Anterior cingulate cortex (tissue), 58 donors: ENCODE measurements around the gene WIPF2.
"Not testable (repeated sequence)": the region's sequence is repeated elsewhere in the genome, so short reads cannot be mapped to it uniquely, and the experiment has no call there.

ENCODE experiments used
- DNase-seq, 58 donors: peaks; one replicate each; lab custom pipeline; 2025; lab: John Stamatoyannopoulos, UW

Gene WIPF2

GRCh38 chr17:40191237-40192208 is 27.6 kb upstream of the WIPF2 start:
- peak in 51 of 58 donors; percentile 16 to 74 (median 50) for DNase-seq

GRCh38 chr17:40192961-40193360 is 26.1 kb upstream of the WIPF2 start:
- no peak for DNase-seq

GRCh38 chr17:40194821-40195220 is 24.3 kb upstream of the WIPF2 start:
- peak in 3 of 58 donors; percentile 16 to 23 (median 21) for DNase-seq

- DNase-seq, result no peak
Measured at GRCh38 chr17:40197550-40197949, 21.6 kb upstream of the WIPF2 start.

- not testable (repeated sequence) for DNase-seq
Measured at GRCh38 chr17:40197965-40198456, 21.1 kb upstream of the WIPF2 start.

DNA sequence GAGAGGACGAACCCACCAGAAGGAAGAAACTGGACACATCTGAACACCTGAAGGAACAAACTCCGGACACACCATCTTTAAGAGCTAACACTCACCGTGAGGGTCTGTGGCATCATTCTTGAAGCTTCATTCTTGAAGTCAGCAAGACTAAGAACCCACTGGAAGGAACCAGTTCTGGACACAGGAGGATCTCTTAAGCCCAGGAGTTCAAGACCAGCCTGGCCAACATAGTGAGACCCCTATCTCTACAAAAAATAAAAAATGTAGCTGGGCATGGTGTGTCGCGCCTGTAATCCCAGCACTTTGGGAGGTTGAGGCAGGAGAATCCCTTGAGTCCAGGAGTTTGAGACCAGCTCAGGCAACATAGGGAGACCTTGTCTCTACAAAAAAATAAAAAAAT is 20.5 kb upstream of the WIPF2 start:
- no peak for DNase-seq

DNA sequence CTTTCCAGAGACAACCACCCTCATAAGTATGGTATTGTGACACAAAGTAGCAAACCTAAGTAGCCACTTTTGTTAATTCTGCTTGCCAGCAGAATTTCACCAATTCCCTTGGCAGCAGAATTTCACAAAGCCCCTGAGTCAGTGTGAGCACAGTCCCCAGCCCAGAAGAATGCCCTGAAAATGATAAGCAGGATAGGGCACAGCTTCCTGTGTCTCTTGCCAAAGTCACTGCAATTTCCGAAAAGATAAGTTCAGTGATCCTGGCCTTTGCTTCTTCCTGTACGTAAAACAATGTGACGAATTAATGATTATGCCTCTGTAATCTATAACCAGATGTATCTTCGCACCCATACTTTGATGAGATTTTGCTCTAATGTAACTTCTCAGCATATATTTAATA is 16.0 kb upstream of the WIPF2 start:
- DNase-seq, result no peak

DNA sequence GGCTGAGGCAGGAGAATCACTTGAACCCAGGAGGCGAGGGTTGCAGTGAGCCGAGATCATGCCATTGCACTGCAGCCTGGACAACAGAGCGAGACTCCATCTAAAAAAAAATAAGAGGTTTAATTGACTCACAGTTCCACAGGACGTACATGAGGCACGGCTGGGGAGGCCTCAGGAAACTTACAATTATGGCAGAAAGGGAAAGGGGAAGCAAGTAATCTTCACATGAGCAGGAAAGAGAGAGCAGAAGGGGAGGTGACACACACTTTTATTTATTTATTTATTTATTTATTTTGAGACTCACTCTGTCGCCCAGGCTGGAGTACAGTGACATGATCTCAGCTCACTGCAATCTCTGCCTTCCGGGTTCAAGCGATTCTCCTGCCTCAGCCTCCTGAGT is 12.9 kb upstream of the WIPF2 start:
- not testable (repeated sequence) for DNase-seq

DNA sequence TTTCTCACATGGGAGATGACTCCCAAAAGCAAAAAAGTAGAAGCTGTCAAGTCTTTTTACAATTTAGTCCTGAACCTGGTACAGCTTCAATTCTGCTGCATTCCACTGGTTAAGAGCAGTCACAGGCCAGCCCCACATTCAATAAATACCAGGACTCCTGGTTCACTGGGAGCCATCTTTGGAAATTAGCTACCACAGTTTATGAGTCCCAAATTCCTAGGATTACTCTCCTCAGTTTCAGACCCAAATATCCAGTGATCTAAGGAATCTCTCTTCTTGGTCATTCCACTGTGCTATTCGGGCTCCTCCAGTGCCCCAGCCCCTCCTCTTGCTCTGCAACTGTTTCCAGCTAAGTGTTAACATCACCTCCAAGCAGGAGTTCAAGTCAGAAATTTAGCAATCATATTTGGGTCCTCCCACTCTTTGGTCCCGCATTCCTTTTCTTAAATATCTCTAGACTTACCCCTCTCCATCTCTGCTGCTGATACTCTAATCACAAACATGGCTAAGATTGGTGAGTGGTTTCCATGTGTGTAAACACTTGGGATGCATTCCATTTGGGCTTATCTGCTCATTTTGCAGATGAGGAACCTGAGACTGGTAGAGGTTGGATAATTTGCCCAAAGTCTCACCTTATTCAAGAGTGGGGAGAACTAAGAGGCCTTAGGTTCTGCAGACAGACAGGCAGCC is 9.6 kb upstream of the WIPF2 start:
- no peak for DNase-seq

- DNase-seq, result not testable (repeated sequence)
Measured at GRCh38 chr17:40213914-40214313, 5.2 kb upstream of the WIPF2 start.

DNA sequence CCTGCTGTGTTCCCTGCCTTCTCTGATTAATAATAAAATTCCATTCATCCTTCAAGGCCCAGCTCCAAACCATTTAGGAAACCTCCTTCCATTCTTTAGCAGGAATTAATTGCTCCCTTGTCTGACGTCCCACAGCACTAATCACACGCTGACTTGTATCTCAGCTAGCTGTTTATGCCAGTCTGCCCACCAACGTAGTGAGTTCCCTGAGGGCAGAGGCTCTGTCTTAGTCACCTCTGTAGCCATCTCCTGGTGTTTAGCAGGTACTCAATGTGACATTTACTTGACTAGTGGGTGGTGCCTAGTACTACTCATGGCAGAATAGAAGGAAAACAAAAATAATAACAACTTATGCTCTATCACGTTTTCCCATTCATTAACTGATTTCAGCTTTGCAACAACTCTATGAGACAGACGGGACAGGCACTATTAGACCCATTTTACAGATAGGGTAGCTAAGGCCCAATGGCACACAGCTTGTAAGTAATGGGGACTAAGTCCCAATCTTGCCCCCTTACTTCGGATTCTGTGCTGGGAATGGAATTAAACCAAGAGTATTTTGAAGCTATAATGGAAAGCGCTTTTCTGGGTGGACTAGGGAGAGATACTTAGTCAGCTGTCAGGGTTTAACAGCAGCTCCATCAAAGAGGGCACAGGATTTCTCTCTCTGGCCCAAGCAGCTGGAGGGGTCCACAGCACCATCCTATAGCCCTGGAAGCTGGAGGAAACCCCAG is 931 bp upstream of the WIPF2 start:
- DNase-seq, result no peak

DNA sequence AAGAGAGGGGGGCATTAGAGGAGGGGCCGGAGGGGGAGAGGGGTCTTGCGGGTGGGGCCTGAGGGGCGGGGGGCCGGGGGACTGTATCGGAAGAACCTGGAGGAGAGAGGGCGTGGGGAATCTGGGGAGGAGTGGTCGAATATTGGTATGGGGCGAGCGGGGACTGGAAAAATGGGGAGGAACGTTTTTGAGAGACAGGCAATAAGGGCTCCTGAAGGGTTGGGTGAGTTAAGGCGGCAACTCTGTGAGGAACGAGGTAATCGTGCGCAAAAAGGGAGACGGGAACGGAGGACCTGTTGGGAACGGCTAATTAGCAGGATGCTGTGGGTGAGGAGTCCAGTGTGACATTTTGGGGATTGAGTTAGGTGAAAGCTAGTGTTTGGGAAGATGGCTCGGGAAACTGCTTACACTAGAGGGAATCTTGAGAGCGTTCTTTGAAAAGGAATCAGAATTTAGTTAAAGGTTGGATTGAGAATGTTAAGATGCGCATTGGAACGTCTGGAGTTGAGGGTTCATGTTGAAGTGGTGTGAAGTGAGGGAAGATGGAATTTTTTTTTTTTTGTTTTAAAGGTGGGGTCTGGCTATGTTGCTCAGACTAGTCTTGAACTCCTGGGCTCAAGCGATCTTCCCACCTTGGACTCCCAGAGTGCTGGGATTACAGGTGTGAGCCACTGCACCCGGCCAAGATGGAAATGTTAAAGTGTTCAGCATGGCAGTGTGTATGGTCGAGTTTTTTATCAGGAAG is 662 bp downstream of the WIPF2 start:
- DNase-seq, result peak in 29 of 58 donors; percentile 23 to 79 (median 56)

DNA sequence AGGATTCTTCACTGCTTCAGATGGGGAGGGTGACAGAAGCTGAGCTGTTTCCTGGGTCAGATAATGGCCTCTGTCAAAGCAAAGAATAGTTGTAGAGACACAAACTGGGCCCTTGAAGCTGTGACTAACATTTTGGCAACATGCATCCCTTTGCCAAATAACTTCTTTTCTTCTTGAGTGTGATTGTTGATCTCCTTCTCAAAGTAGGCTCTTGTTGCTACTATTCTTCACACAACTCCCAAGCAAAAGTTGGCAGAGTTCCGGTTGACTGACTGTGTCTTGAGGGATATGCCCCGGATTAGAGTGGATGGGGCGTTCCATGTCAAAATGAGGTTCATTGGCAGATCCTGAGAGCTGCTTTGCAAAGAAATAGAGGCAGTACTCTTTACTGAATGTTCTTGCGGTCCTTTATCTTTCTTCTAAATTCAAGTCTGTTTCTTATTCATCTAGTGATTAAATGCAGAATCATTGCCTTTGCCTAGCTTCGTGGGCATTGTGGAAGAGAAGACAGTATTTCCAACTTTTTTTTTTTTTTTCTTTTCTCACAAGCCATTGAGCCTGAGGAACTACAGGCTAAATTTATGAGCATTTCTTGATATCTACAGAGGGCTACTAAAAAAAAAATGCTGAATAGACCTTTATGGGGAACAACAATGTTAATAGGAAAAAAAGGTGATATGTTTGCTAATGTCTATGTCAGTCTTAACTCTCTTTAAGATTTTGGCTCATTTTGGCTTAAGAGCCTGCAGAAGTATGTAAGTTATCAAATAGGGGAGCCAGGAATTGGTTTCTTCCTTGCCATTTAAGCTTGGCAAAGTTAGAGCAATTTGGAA is 5.8 kb downstream of the WIPF2 start:
- peak in 47 of 58 donors; percentile 13 to 87 (median 54) for DNase-seq

GRCh38 chr17:40229146-40229545 is 10.0 kb downstream of the WIPF2 start:
- DNase-seq, result not testable (repeated sequence)

GRCh38 chr17:40230670-40231069 is 11.6 kb downstream of the WIPF2 start:
- DNase-seq, result no peak

- DNase-seq, result not testable (repeated sequence)
Measured at GRCh38 chr17:40231928-40232327, 12.8 kb downstream of the WIPF2 start.

DNA sequence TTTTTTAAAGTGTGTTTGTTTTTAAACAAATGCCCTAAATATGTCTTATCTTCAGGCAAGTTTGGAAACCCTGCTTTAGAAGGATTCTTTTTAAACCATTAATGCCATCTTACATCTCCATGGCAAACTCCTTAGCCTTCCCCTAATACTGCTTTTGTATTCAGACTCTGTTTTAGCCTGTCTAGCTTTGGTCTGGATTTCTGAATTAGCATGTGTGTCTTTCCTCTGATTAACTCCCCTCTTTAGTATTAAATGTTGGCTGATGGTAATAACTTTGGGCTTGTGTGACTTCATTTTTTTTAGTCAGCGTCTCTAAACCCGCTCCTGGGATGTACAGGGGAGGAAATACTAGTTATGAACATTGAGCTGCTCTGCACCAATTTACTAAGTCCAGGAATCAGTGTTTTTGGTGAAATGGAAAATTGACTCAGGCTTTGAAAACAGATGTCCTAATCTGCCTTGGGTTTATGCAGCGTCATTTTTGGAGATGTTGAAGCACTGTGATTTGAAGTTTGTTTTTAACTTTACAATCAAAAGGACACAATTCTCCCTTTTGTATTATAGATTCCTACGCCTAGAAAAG is 22.2 kb downstream of the WIPF2 start:
- DNase-seq, result no peak

GRCh38 chr17:40242774-40243173 is 23.7 kb downstream of the WIPF2 start:
- DNase-seq, result no peak

GRCh38 chr17:40243761-40244160 is 24.7 kb downstream of the WIPF2 start:
- no peak for DNase-seq
